WTC11 (cell line): ENCODE data around the gene GNA12.

Experiments used
- AFF4 ChIP-seq: sonication (generic); formaldehyde crosslinking; IDR thresholded peaks from 2 replicates; pipeline ENCODE4 v1.8.1; 2023; ENCODE audit warnings: mild to moderate bottlenecking, missing genetic modification reagents, borderline replicate concordance
- CREB1 ChIP-seq: sonication (generic); formaldehyde crosslinking; IDR thresholded peaks from 2 replicates; pipeline ENCODE4 v1.8.0; 2023; ENCODE audit warnings: mild to moderate bottlenecking, missing genetic modification reagents
- CREM ChIP-seq: sonication (generic); formaldehyde crosslinking; IDR thresholded peaks from 2 replicates; pipeline ENCODE4 v1.8.1; 2022; ENCODE audit warnings: mild to moderate bottlenecking, missing genetic modification reagents, moderate library complexity
- CTCF ChIP-seq: fragments of 200-600 bp; IDR thresholded peaks from 2 replicates; pipeline ENCODE4 v1.8.0; 2022; ENCODE audit warnings: antibody characterized with exemption
- GTF2I ChIP-seq: fragments of 250-450 bp; sonication (Bioruptor Pico); conservative IDR thresholded peaks from 2 replicates; pipeline ENCODE4 v1.4.0; 2021; ENCODE audit warnings: mild to moderate bottlenecking
- KAT7 ChIP-seq: sonication (generic); formaldehyde crosslinking; IDR thresholded peaks from 2 replicates; pipeline ENCODE4 v1.8.1; 2023; ENCODE audit warnings: missing genetic modification reagents, mild to moderate bottlenecking, borderline replicate concordance
- MXD4 ChIP-seq: fragments of 250-450 bp; sonication (Bioruptor Pico); IDR thresholded peaks from 2 replicates; pipeline ENCODE4 v1.8.0; 2021; ENCODE audit warnings: mild to moderate bottlenecking, moderate library complexity, borderline replicate concordance
- NFE2L1 ChIP-seq: sonication (generic); formaldehyde crosslinking; IDR thresholded peaks from 2 replicates; pipeline ENCODE4 v1.8.1; 2023; ENCODE audit warnings: missing genetic modification reagents
- USF2 ChIP-seq: sonication (generic); formaldehyde crosslinking; IDR thresholded peaks from 2 replicates; pipeline ENCODE4 v1.8.1; 2023; ENCODE audit warnings: mild to moderate bottlenecking, missing genetic modification reagents, moderate library complexity
- ZNF138 ChIP-seq: sonication (generic); formaldehyde crosslinking; conservative IDR thresholded peaks from 2 replicates; pipeline ENCODE4 v1.8.1; 2022; ENCODE audit warnings: mild to moderate bottlenecking, moderate library complexity, missing genetic modification reagents
- ZNF281 ChIP-seq: sonication (generic); formaldehyde crosslinking; IDR thresholded peaks from 2 replicates; pipeline ENCODE4 v1.8.0; 2023; ENCODE audit warnings: mild to moderate bottlenecking, missing genetic modification reagents

- TF ChIP-seq NFE2L1 (CRISPR knock-in tag), result no peak
- TF ChIP-seq MXD4 (CRISPR knock-in tag), result no peak
- no peak for TF ChIP-seq AFF4 (CRISPR knock-in tag)
- no peak for TF ChIP-seq CTCF
- no peak for TF ChIP-seq USF2 (CRISPR knock-in tag)
- no peak for TF ChIP-seq ZNF138 (CRISPR knock-in tag)
- no peak for TF ChIP-seq KAT7 (CRISPR knock-in tag)
- no peak for TF ChIP-seq CREM (CRISPR knock-in tag)
- no peak for TF ChIP-seq GTF2I (CRISPR knock-in tag)
- no peak for TF ChIP-seq CREB1 (CRISPR knock-in tag)
- TF ChIP-seq ZNF281 (CRISPR knock-in tag), result no peak
Measured at GRCh38 chr7:2804227-2804763, 39.8 kb downstream of the GNA12 start.
